ENCODE data around the gene PLCB3.

Gene PLCB3

GRCh38 chr11:64290352-64291261, 39.3 kb downstream of the PLCB3 start:
- no peak for DNase-seq

- no peak for DNase-seq
Observed at GRCh38 chr11:64291262-64291751, 40.0 kb downstream of the PLCB3 start, which contains the start of gene KCNK4. Gene KCNK4, plus strand, starts transcription at chr11:64291302. Its CDS starts 1,717 bp downstream, at chr11:64293019.

GRCh38 chr11:64291752-64292459, 40.6 kb downstream of the PLCB3 start:
- DNase-seq: no peak

GRCh38 chr11:64292460-64293254, 41.3 kb downstream of the PLCB3 start:
- no peak for DNase-seq

GRCh38 chr11:64294774-64295173, 43.4 kb downstream of the PLCB3 start:
- no peak for DNase-seq

- no peak for DNase-seq
Observed at GRCh38 chr11:64295760-64296159, 44.4 kb downstream of the PLCB3 start.

- DNase-seq: no peak
Observed at GRCh38 chr11:64296236-64296635, 44.9 kb downstream of the PLCB3 start.

- DNase-seq: no peak
Observed at GRCh38 chr11:64296830-64297698, 45.7 kb downstream of the PLCB3 start.

- no peak for DNase-seq
Observed at GRCh38 chr11:64297699-64298358, 46.5 kb downstream of the PLCB3 start.

GRCh38 chr11:64298966-64299846, 47.9 kb downstream of the PLCB3 start:
- DNase-seq: no peak

GRCh38 chr11:64299847-64300648, 48.7 kb downstream of the PLCB3 start, which contains the start of gene CATSPERZ:
Gene CATSPERZ, plus strand, starts transcription at chr11:64300358. Its CDS starts 53 bp downstream, at chr11:64300411.
- DNase-seq: no peak

- no peak for DNase-seq
Observed at GRCh38 chr11:64303109-64304031, 52.0 kb downstream of the PLCB3 start.

GRCh38 chr11:64304032-64304315, 52.6 kb downstream of the PLCB3 start:
- no peak for DNase-seq

GRCh38 chr11:64304316-64305072, 53.2 kb downstream of the PLCB3 start:
- DNase-seq: peak; percentile 95

GRCh38 chr11:64305075-64305690, 53.9 kb downstream of the PLCB3 start, which contains the start of gene ESRRA:
Gene ESRRA, plus strand, starts transcription at chr11:64305524. Its CDS starts 1,656 bp downstream, at chr11:64307180.
- DNase-seq: peak; percentile 99

- DNase-seq: peak; percentile 73
Observed at GRCh38 chr11:64305691-64306562, 54.6 kb downstream of the PLCB3 start.

Data from NCI-H82 (cell line).